GM12801 (cell line): ENCODE data around the gene SF3B3.

Source experiments
- CTCF ChIP-seq: IDR thresholded peaks from one replicate; pipeline ENCODE4 v1.5.1; 2011; ENCODE audit warnings: control low read depth; ENCODE audit not compliant: insufficient read length; ENCODE audit errors: extremely low read depth

Gene SF3B3

DNA sequence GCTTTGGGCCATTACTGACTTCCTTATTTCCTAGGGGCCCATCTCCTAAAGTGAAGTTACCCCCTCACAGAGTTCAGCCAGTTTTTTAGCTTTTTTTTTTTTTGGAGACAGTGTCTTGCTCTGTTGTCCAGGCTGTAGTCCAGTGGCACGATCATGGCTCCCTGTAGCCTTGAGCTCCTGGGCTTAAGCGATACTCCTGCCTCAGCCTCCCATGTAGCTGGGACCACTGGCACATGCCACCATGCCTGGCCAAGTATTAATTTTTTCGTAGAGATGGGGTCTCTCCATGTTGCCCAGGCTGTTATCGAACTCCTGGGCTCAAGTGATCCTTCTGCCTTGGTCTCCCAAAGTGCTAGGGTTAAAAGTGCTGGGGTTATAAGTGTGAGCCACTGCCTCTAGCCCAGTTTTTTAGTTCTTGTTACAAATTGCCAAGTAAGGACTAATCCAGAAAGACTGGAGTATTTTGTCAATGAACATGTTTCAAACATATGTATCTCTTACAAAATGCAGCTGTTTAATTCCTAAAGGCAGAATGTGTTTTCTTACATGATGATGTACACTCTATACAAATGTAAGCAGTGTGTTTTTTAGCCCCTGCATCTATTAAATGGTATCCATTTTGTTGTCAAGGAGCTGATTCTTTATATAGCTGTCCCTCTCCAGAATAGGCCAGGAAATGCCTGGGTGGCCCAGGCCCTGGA lies 73.7 kb downstream of the SF3B3 start:
- TF ChIP-seq CTCF, result no peak

GRCh38 chr16:70598937-70599503 lies 75.4 kb downstream of the SF3B3 start:
- no peak for TF ChIP-seq CTCF

GRCh38 chr16:70600730-70601129 lies 77.1 kb downstream of the SF3B3 start:
- no peak for TF ChIP-seq CTCF

GRCh38 chr16:70601576-70602575 lies 78.3 kb downstream of the SF3B3 start:
- no peak for TF ChIP-seq CTCF

GRCh38 chr16:70602831-70603230 lies 79.2 kb downstream of the SF3B3 start:
- TF ChIP-seq CTCF, result no peak

DNA sequence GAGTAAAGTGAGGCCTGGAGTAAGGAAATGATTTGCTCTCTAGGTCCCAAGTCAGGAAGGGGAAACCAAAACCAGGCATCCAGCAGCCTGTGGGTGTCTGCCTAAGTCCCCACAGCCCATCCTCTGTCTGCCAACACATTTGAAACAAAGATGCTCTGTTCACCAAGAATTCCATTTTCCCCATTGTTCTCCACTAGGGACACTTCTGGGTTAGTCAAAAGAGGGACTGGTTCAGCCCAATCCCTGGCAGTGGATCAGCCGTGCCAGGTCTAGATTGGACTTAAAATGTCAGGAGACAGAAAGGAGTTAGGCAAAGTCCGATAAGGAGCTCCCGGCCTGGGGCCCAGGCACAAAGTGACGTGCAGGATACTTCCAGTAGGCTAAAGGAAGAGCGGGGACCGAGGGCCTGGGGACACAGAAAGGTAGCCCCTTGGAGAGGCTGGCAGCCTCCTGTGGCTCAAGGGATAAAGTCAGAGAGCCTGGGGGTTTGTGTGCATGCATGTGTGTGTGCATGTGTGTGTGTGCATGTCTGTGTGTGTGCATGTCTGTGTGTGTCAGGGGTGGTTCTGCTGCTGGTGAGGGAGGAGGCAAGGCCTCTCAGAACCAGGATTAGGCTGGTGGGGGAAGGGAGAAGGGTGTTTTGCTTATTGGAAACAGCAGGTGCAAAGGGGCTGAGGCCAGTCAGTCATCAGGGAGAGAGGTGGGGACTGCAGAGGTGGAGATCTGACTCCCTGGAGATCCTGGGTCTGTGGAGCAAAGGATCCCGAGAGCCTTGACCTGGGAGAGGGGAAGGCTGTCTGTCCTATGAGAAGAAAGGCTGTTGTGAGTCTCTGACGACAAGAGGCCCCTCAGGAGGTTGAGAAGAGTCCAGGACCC lies 81.0 kb downstream of the SF3B3 start:
- TF ChIP-seq CTCF, result no peak
